Measurements from ENCODE around the gene UNK. TPM values are rescaled to one million over a fixed set of nuclear protein-coding genes. Genes with fewer than 3 reads are reported as not detected.

UNK gene
- total and polyA plus RNA-seq, 2 of the 13 experiments (the other 11 are each of a cell fraction or from before 2014, with no cell fraction given), result 31.6 to 33.0 TPM

- TF ChIP-seq REST (IDR thresholded peaks at IDR 0.05; ENCODE audit: borderline replicate concordance in 1 of 2, low read depth in 1 of 2, low read length in 2 of 2) (no peak), GATAD1 (CRISPR knock-in tag; IDR thresholded peaks at IDR 0.05) (no peak), ZBTB8A (CRISPR knock-in tag; IDR thresholded peaks at IDR 0.05; ENCODE audit: borderline replicate concordance, low read depth) (no peak), ZNF383 (CRISPR knock-in tag; IDR thresholded peaks at IDR 0.05; ENCODE audit: borderline replicate concordance) (0 out of 2 replicates have a peak, but pooled peaks have one; percentile 4), FIP1L1 (IDR thresholded peaks at IDR 0.05; ENCODE audit: borderline replicate concordance, insufficient read depth, low read depth, low read length) (no peak), KLF9 (CRISPR knock-in tag; IDR thresholded peaks at IDR 0.05; ENCODE audit: low read depth) (no peak), ZNF296 (CRISPR knock-in tag; conservative IDR thresholded peaks at IDR 0.05) (no peak), SIN3B (IDR thresholded peaks at IDR 0.05; ENCODE audit: low read length) (no peak), MIER2 (CRISPR knock-in tag; IDR thresholded peaks at IDR 0.05) (no peak), CENPT (CRISPR knock-in tag; IDR thresholded peaks at IDR 0.05; ENCODE audit: low read depth) (no peak), CREB1 (IDR thresholded peaks at IDR 0.05) (no peak), CREB1 (CRISPR knock-in tag; IDR thresholded peaks at IDR 0.05) (no peak), CEBPB (IDR thresholded peaks at IDR 0.05; ENCODE audit: borderline replicate concordance, low read depth, low read length) (no peak), ZBTB49 (CRISPR knock-in tag; IDR thresholded peaks at IDR 0.05; ENCODE audit: borderline replicate concordance) (no peak), FUBP1 (CRISPR knock-in tag; IDR thresholded peaks at IDR 0.05; ENCODE audit: borderline replicate concordance) (no peak), ZNF496 (CRISPR knock-in tag; IDR thresholded peaks at IDR 0.05; ENCODE audit: insufficient replicate concordance) (no peak), USF2 (IDR thresholded peaks at IDR 0.05; ENCODE audit: low read depth, low read length) (no peak), USF2 (CRISPR knock-in tag; IDR thresholded peaks at IDR 0.05; ENCODE audit: borderline replicate concordance) (no peak), ZNF317 (CRISPR knock-in tag; IDR thresholded peaks at IDR 0.05) (peak; percentile 70; the same call in 1 of the 2 replicates), ZNF253 (CRISPR knock-in tag; IDR thresholded peaks at IDR 0.05; ENCODE audit: borderline replicate concordance) (no peak; the same call in 1 of the 2 replicates)
Measured at GRCh38 chr17:75783803-75784472, 668 bp upstream of the UNK start (continued).

Measured in HepG2 (cell line).